H1 (cell line): ENCODE measurements around the gene USP49. TPM values are rescaled to one million over a fixed set of nuclear protein-coding genes. Genes with fewer than 3 reads are reported as not detected.

Experiments used
- CTCF ChIA-PET: fragments of 300-600 bp; sonication (Branson Sonifier 250); formaldehyde crosslinking; loops from one replicate; lab custom pipeline; 2021; ENCODE audit not compliant: partially characterized antibody; lab: Charles Lee
- POLR2A ChIA-PET: fragments of 300-600 bp; sonication (Branson Sonifier 250); formaldehyde crosslinking; loops from one replicate; lab custom pipeline; 2021; ENCODE audit warnings: inconsistent platforms; ENCODE audit not compliant: partially characterized antibody; lab: Charles Lee
- DNase-seq, 2 experiments: peaks; one replicate each; pipeline versions ENCODE4 v3.0.0 to v3.0.0-alpha.2; 2010 to 2022; ENCODE audit warnings: low spot score in 2 of 2, low read depth in 1 of 2, mixed read lengths in 1 of 2
- FAIRE-seq: peaks from 2 replicates; lab custom pipeline; 2011; peaks lifted over from hg19 to GRCh38; lab: Jason Lieb, UNC
- H2AFZ ChIP-seq: 2 replicates; pipeline ENCODE4 v1.8.1; 2012; ENCODE audit warnings: low read length, inconsistent platforms
- H2AK5ac ChIP-seq: 2 replicates; pipeline ENCODE4 v1.6.1; 2013; ENCODE audit warnings: low read depth, low read length
- H2BK120ac ChIP-seq: replicated peaks from 2 replicates; pipeline ENCODE3; 2013; ENCODE audit warnings: low read depth, low read length, inconsistent platforms
- H2BK12ac ChIP-seq: 2 replicates; pipeline ENCODE4 v1.6.1; 2013; ENCODE audit warnings: low read depth, low read length
- H2BK15ac ChIP-seq: 2 replicates; pipeline ENCODE4 v1.6.1; 2013; ENCODE audit warnings: low read length
- H2BK20ac ChIP-seq: 2 replicates; pipeline ENCODE4 v1.6.1; 2013; ENCODE audit warnings: low read length
- H2BK5ac ChIP-seq: 2 replicates; pipeline ENCODE4 v1.6.1; 2013; ENCODE audit warnings: low read depth, low read length
- H3K14ac ChIP-seq: 2 replicates; pipeline ENCODE4 v1.6.1; 2013; ENCODE audit warnings: inconsistent platforms; ENCODE audit not compliant: insufficient read length
- H3K18ac ChIP-seq: 2 replicates; pipeline ENCODE4 v1.6.1; 2013; ENCODE audit warnings: low read length; ENCODE audit errors: extremely low read depth
- H3K23ac ChIP-seq: 2 replicates; pipeline ENCODE4 v1.6.1; 2013; ENCODE audit warnings: inconsistent platforms; ENCODE audit not compliant: insufficient read length
- H3K23me2 ChIP-seq: 2 replicates; pipeline ENCODE4 v1.6.1; 2013; ENCODE audit warnings: low read depth, low read length
- H3K27ac ChIP-seq: 2 replicates; pipeline ENCODE4 v1.6.1; 2011; ENCODE audit warnings: low read depth, low read length, inconsistent platforms
- H3K27me3 ChIP-seq, 4 experiments: replicated peaks in 1 of 4; 1 replicate in 1 of 4; 2 replicates in 3 of 4; pipeline versions ENCODE4 v1.6.1 to v1.8.1; 2011 to 2013; ENCODE audit warnings: low read length in 3 of 4, mild to moderate bottlenecking in 3 of 4, inconsistent platforms in 2 of 4, mixed read lengths in 2 of 4, moderate library complexity in 1 of 4; ENCODE audit not compliant: control insufficient read depth in 3 of 4, insufficient read depth in 3 of 4; ENCODE audit errors: extremely low read depth in 1 of 4
- H3K36me3 ChIP-seq, 4 experiments: 2 replicates each; pipeline versions ENCODE4 v1.6.1 to v1.8.1; 2011 to 2013; ENCODE audit warnings: mild to moderate bottlenecking in 4 of 4, low read length in 3 of 4, moderate library complexity in 2 of 4, control low read depth in 1 of 4, inconsistent platforms in 1 of 4; ENCODE audit not compliant: insufficient read depth in 4 of 4, control insufficient read depth in 2 of 4
- H3K4ac ChIP-seq: replicated peaks from 2 replicates; pipeline ENCODE3; 2013; ENCODE audit warnings: low read length, low read depth, mixed read lengths, inconsistent platforms; ENCODE audit not compliant: insufficient read length
- H3K4me1 ChIP-seq, 4 experiments: replicated peaks in 1 of 4; 1 replicate in 1 of 4; 2 replicates in 3 of 4; pipeline versions ENCODE4 v1.6.1 to v1.8.1; 2011 to 2013; ENCODE audit warnings: low read length in 3 of 4, inconsistent platforms in 2 of 4, mixed read lengths in 1 of 4; ENCODE audit not compliant: insufficient read depth in 4 of 4, control insufficient read depth in 3 of 4
- H3K4me2 ChIP-seq, 2 experiments: 2 replicates each; pipeline versions ENCODE4 v1.6.1 to v1.8.1; 2011 to 2013; ENCODE audit warnings: low read depth in 2 of 2, low read length in 2 of 2, control low read depth in 1 of 2, inconsistent platforms in 1 of 2, mild to moderate bottlenecking in 1 of 2; ENCODE audit not compliant: insufficient read depth in 1 of 2
- H3K4me3 ChIP-seq, 4 experiments: fragments of 200-600, 300-600 bp in 1 of 4; sonication (generic), shearing (Covaris generic), sonication (Bioruptor Twin) in 1 of 4; 2 replicates each; pipeline versions ENCODE4 v1.5.1 to v1.8.1; 2011 to 2016; ENCODE audit warnings: low read length in 4 of 4, low read depth in 3 of 4, control low read depth in 2 of 4, inconsistent platforms in 2 of 4, mild to moderate bottlenecking in 2 of 4, mixed read lengths in 1 of 4, moderate library complexity in 1 of 4; ENCODE audit not compliant: insufficient read depth in 2 of 4; ENCODE audit errors: extremely low read depth in 1 of 4
- H3K56ac ChIP-seq: replicated peaks from 2 replicates; pipeline ENCODE3; 2013; ENCODE audit warnings: low read depth, mild to moderate bottlenecking, mixed read lengths, low read length, inconsistent platforms; ENCODE audit not compliant: insufficient read length
- H3K79me1 ChIP-seq: 2 replicates; pipeline ENCODE4 v1.6.1; 2013; ENCODE audit warnings: low read depth, low read length, control low read depth
- H3K79me2 ChIP-seq, 2 experiments: 2 replicates each; pipeline versions ENCODE4 v1.6.1 to v1.8.1; 2012 to 2013; ENCODE audit warnings: low read length in 2 of 2, mild to moderate bottlenecking in 2 of 2, inconsistent platforms in 1 of 2; ENCODE audit not compliant: insufficient read depth in 2 of 2, control insufficient read depth in 1 of 2
- H3K9ac ChIP-seq, 4 experiments: replicated peaks in 1 of 4; 1 replicate in 1 of 4; 2 replicates in 3 of 4; pipeline versions ENCODE4 v1.6.1 to v1.8.1; 2011 to 2013; ENCODE audit warnings: low read depth in 3 of 4, low read length in 3 of 4, control low read depth in 2 of 4, mild to moderate bottlenecking in 2 of 4, moderate library complexity in 2 of 4, inconsistent platforms in 1 of 4; ENCODE audit errors: extremely low read depth in 1 of 4
- H3K9me3 ChIP-seq, 2 experiments: 2 replicates each; pipeline versions ENCODE4 v1.6.1 to v1.8.1; 2012 to 2013; ENCODE audit warnings: mild to moderate bottlenecking in 2 of 2, moderate library complexity in 2 of 2, control low read depth in 1 of 2, inconsistent platforms in 1 of 2, low read depth in 1 of 2, low read length in 1 of 2, mixed read lengths in 1 of 2; ENCODE audit not compliant: insufficient read depth in 2 of 2
- H4K20me1 ChIP-seq, 2 experiments: replicated peaks in 1 of 2; 2 replicates each; pipeline versions ENCODE3 to v1.8.1; 2011 to 2013; ENCODE audit warnings: inconsistent platforms in 2 of 2, low read length in 2 of 2, mild to moderate bottlenecking in 1 of 2; ENCODE audit not compliant: insufficient read depth in 2 of 2, control insufficient read depth in 1 of 2
- H4K5ac ChIP-seq: 2 replicates; pipeline ENCODE4 v1.6.1; 2013; ENCODE audit warnings: low read length, low read depth, mixed read lengths, inconsistent platforms; ENCODE audit not compliant: insufficient read length
- H4K8ac ChIP-seq: 2 replicates; pipeline ENCODE4 v1.8.0; 2013; ENCODE audit warnings: mild to moderate bottlenecking, moderate library complexity, low read length, inconsistent platforms; ENCODE audit not compliant: insufficient read depth; ENCODE audit errors: extremely low read depth
- H4K91ac ChIP-seq: replicated peaks from 2 replicates; pipeline ENCODE3; 2013; ENCODE audit warnings: low read length, mixed read lengths, inconsistent platforms; ENCODE audit not compliant: insufficient read length
- GTF2F1 ChIP-seq: IDR thresholded peaks from 2 replicates; pipeline ENCODE4 v1.6.1; 2012; ENCODE audit warnings: low read depth, low read length, improper control_type of control experiment, borderline replicate concordance
- KDM1A ChIP-seq: fragments of 200-600, 300-600 bp; sonication (generic); IDR thresholded peaks from 2 replicates; pipeline ENCODE4 v1.7.1; 2016; ENCODE audit warnings: mild to moderate bottlenecking, low read length, borderline replicate concordance
- KDM5A ChIP-seq: fragments of 200-600 bp; IDR thresholded peaks from 2 replicates; pipeline ENCODE4 v1.7.1; 2012; ENCODE audit warnings: mild to moderate bottlenecking, low read length, inconsistent platforms, mixed read lengths
- POLR2AphosphoS5 ChIP-seq: IDR thresholded peaks from 2 replicates; pipeline ENCODE4 v1.6.1; 2011; ENCODE audit warnings: low read depth, low read length
- SIRT6 ChIP-seq: IDR thresholded peaks from one replicate; pipeline ENCODE4 v1.7.1; 2012; ENCODE audit warnings: low read length, inconsistent platforms
- SIX5 ChIP-seq: IDR thresholded peaks from 2 replicates; pipeline ENCODE4 v1.6.1; 2011; ENCODE audit warnings: mild to moderate bottlenecking, low read depth, low read length
- TAF1 ChIP-seq: IDR thresholded peaks from 2 replicates; pipeline ENCODE4 v1.6.1; 2011; ENCODE audit warnings: mild to moderate bottlenecking, low read depth, low read length
- USF2 ChIP-seq: IDR thresholded peaks from 2 replicates; pipeline ENCODE4 v1.6.1; 2011; ENCODE audit warnings: low read length, improper control_type of control experiment
- WGBS, 2 experiments: shearing (Covaris generic) in 1 of 2; methylation state at CpG; one replicate each; pipeline versions ENCODE4 v1.1.6 to v1.1.7; 2013 to 2015; ENCODE audit warnings: low lambda C conversion rate in 2 of 2, mixed read lengths in 2 of 2, inconsistent platforms in 1 of 2, low coverage in 1 of 2, missing lambda C conversion rate in 1 of 2; ENCODE audit not compliant: insufficient replicate concordance in 2 of 2, insufficient coverage in 1 of 2, insufficient read length in 1 of 2; ENCODE audit errors: extremely low coverage in 1 of 2, missing lambda C conversion rate in 1 of 2; 5-methylcytosine and 5-hydroxymethylcytosine counted together
- polyA plus RNA-seq, 7 experiments: library from polyadenylated mRNA; depleted of rRNA in 3 of 7; stranded (reverse) in 5 of 7; unstranded in 2 of 7; fragments of >200 nt in 5 of 7; fragments of 200-250 nt in 2 of 7; gene quantifications; 1 replicate in 5 of 7; 2 replicates in 1 of 7; 4 replicates in 1 of 7; pipeline versions ENCODE4 v1.2.1 to v1.2.3, GENCODE V29; 2011 to 2013; ENCODE audit warnings: missing spikeins in 2 of 7, mixed read lengths in 2 of 7
- total RNA-seq: library from RNA; stranded (reverse); fragmentation: NEBNext Ultra II Directional; extraction: Animal tissue kit (Norgen Biotek cat#: 25700); gene quantifications from 2 replicates; pipeline ENCODE4 v1.2.1, GENCODE V29; 2021

Gene USP49
- total and polyA plus RNA-seq, 2 of the 8 experiments (the other 6 are each of a cell fraction or from before 2014, with no cell fraction given): 6.9 to 24.4 TPM

GRCh38 chr6:41813956-41814355 lies 81.2 kb downstream of the USP49 start:
- Histone ChIP-seq H3K23me2 (no peaks in the 10 kb centered on the region), H3K56ac (no peak overlapping the region), H4K8ac (no peak overlapping the region)
- no peak for FAIRE-seq
- POLR2A ChIA-PET: no interaction called here
- TF ChIP-seq KDM5A (no peak), SIRT6 (no peak), USF2 (no peak), GTF2F1 (no peak), TAF1 (no peak), POLR2AphosphoS5 (no peak), SIX5 (no peak), KDM1A (no peak)
- TF ChIP-seq, all 59 proteins: peak for 0
- no peak overlapping the region for H3K4me3 ChIP-seq
- H4K5ac ChIP-seq: no peak overlapping the region
- H3K36me3 ChIP-seq: no peaks in the 10 kb centered on the region; a peak in 1 of 8 replicates
- no peak overlapping the region for H3K18ac ChIP-seq
- no peaks in the 10 kb centered on the region for H3K27me3 ChIP-seq
- H2BK5ac ChIP-seq: no peak overlapping the region
- no peak overlapping the region for H3K23ac ChIP-seq
- no peak overlapping the region for H3K4me2 ChIP-seq
- no peak for DNase-seq
- H2BK120ac ChIP-seq: no peak overlapping the region
- no peak overlapping the region for H2BK12ac ChIP-seq
- no peaks in the 10 kb centered on the region for H4K20me1 ChIP-seq
- H3K79me2 ChIP-seq: no peaks in the 10 kb centered on the region
- H3K9me3 ChIP-seq: no peaks in the 10 kb centered on the region
- no peak overlapping the region for H3K27ac ChIP-seq
- H2BK20ac ChIP-seq: no peak overlapping the region
- no peaks in the 10 kb centered on the region for H3K79me1 ChIP-seq
- H3K14ac ChIP-seq: no peak overlapping the region
- no peak overlapping the region for H2AFZ ChIP-seq
- H3K4ac ChIP-seq: no peak overlapping the region
- H2AK5ac ChIP-seq: no peak overlapping the region
- H2BK15ac ChIP-seq: no peak overlapping the region
- no peak overlapping the region for H3K9ac ChIP-seq
- CTCF ChIA-PET: interaction anchor here (0.6 to 3.1 kb wide), 6 partner anchors 8 to 918 kb away, joined by 3 to 11 read pairs (median 3); no protein-coding TSS in a partner anchor
- 87% methylated on average over 2 of the region's 2 CpGs; no CpG with 5 or more reads in 1 of the 2 experiments for WGBS, 2 experiments
- no peaks in the 10 kb centered on the region for H3K4me1 ChIP-seq
- H4K91ac ChIP-seq: no peak overlapping the region
